Measurements from ENCODE around the gene ST3GAL6.

- no peak for TF ChIP-seq CTCF (IDR thresholded peaks at IDR 0.05; ENCODE audit: extremely low read depth in 1 of 2, insufficient read depth in 1 of 2, low read depth in 1 of 2, low read length in 2 of 2)
- TF ChIP-seq EZH2 (IDR thresholded peaks at IDR 0.05; ENCODE audit: borderline replicate concordance, low read depth, low read length, severe bottlenecking), result no peak
- no peak for TF ChIP-seq POLR2AphosphoS5 (IDR thresholded peaks at IDR 0.05; ENCODE audit: insufficient read depth, low read depth, low read length)
- TF ChIP-seq POLR2A (IDR thresholded peaks at IDR 0.05; ENCODE audit: low read depth, low read length), result no peak
- no peak for TF ChIP-seq MAX (IDR thresholded peaks at IDR 0.05; ENCODE audit: insufficient read depth, insufficient read length)
- TF ChIP-seq MYC (IDR thresholded peaks at IDR 0.05; ENCODE audit: low read depth, low read length), result no peak
- TF ChIP-seq FOS (IDR thresholded peaks at IDR 0.05; ENCODE audit: borderline replicate concordance, insufficient read depth, low read length), result no peak
- no peak for TF ChIP-seq JUN (IDR thresholded peaks at IDR 0.05; ENCODE audit: borderline replicate concordance, insufficient read depth, insufficient read length, low read depth)
- TF ChIP-seq GATA2 (IDR thresholded peaks at IDR 0.05; ENCODE audit: insufficient read depth, insufficient read length, low read depth, low read length), result no peak
Measured at GRCh38 chr3:98766924-98767323, 3.8 kb downstream of the ST3GAL6 start.

Data from endothelial cell of umbilical vein (primary cell).